ENCODE data around the gene CDH1. TPM values are rescaled to one million over a fixed set of nuclear protein-coding genes. Genes with fewer than 3 reads are reported as not detected.

Gene CDH1
- polyA plus RNA-seq, 1 of the 3 experiments (the other 2 are of a cell fraction): not detected

DNA sequence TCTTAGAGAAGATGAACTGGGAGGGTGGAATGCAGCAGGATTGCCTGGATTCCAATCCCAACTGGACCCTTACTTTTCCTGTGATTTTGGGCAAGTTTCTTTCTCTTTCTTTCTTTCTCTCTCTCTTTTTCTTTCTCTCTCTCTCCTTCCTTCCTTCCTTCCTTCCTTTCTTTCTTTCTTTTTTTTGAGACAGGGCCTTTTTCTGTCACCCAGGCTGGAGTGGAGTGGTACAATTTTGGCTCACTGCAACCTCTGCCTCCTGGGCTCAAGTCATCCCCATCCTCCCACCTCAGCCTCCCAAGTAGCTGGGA is 20.5 kb downstream of the CDH1 start:
- TF ChIP-seq, protein P1, sequence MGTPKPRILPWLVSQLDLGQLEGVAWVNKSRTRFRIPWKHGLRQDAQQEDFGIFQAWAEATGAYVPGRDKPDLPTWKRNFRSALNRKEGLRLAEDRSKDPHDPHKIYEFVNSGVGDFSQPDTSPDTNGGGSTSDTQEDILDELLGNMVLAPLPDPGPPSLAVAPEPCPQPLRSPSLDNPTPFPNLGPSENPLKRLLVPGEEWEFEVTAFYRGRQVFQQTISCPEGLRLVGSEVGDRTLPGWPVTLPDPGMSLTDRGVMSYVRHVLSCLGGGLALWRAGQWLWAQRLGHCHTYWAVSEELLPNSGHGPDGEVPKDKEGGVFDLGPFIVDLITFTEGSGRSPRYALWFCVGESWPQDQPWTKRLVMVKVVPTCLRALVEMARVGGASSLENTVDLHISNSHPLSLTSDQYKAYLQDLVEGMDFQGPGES (IDR thresholded peaks at IDR 0.05; ENCODE audit: low read depth, low read length): no peak
- TF ChIP-seq ELF1 (IDR thresholded peaks at IDR 0.05): no peak
- TF ChIP-seq TAF1 (IDR thresholded peaks at IDR 0.05; ENCODE audit: borderline replicate concordance, low read depth, low read length): no peak
- TF ChIP-seq EP300 (IDR thresholded peaks at IDR 0.05; ENCODE audit: borderline replicate concordance in 1 of 2, low read depth in 1 of 2, low read length in 1 of 2): no peak
- TF ChIP-seq MXI1 (IDR thresholded peaks at IDR 0.05; ENCODE audit: low read depth, low read length): no peak
- TF ChIP-seq RXRA (IDR thresholded peaks at IDR 0.05; ENCODE audit: borderline replicate concordance, low read depth): no peak
- TF ChIP-seq SMC3 (IDR thresholded peaks at IDR 0.05; ENCODE audit: low read depth, low read length): no peak
- no peak for TF ChIP-seq GATA2 (CRISPR knock-in tag; IDR thresholded peaks at IDR 0.05)
- H3K4me3 ChIP-seq (ENCODE audit: low read depth in 2 of 2, low read length in 1 of 2): no peak overlapping the region
- H3K4me2 ChIP-seq: no peak overlapping the region
- no peaks in the 10 kb centered on the region for H3K9me2 ChIP-seq
- DNase-seq: no peak
- H3K27ac ChIP-seq (ENCODE audit: low read depth in 2 of 2, low read length in 1 of 2): no peak overlapping the region
- H3K79me2 ChIP-seq (ENCODE audit: insufficient read depth): no peaks in the 10 kb centered on the region
- H4K20me1 ChIP-seq (ENCODE audit: insufficient read depth): no peaks in the 10 kb centered on the region
- H3K9me3 ChIP-seq: no peaks in the 10 kb centered on the region
- H2AFZ ChIP-seq (ENCODE audit: low read depth): no peak overlapping the region
- no peak overlapping the region for H3K9ac ChIP-seq
- H3F3A ChIP-seq (replicated peaks; ENCODE audit: insufficient read depth): no peaks in the 10 kb centered on the region
- H3K36me3 ChIP-seq (replicated peaks in 1 of 2; ENCODE audit: control insufficient read depth in 1 of 2, insufficient read depth in 2 of 2, low read length in 1 of 2): no peaks in the 10 kb centered on the region
- H3K27me3 ChIP-seq (ENCODE audit: insufficient read depth): no peaks in the 10 kb centered on the region
- ChIA-PET POLR2A (no interaction called here), CTCF (interaction anchor here (0.6 kb wide), 1 partner anchor 11 kb away, joined by 4 read pairs; no protein-coding TSS in a partner anchor)
- no peaks in the 10 kb centered on the region for H3K4me1 ChIP-seq (ENCODE audit: control insufficient read depth in 1 of 2, insufficient read depth in 2 of 2, low read depth in 1 of 2, low read length in 1 of 2)

DNA sequence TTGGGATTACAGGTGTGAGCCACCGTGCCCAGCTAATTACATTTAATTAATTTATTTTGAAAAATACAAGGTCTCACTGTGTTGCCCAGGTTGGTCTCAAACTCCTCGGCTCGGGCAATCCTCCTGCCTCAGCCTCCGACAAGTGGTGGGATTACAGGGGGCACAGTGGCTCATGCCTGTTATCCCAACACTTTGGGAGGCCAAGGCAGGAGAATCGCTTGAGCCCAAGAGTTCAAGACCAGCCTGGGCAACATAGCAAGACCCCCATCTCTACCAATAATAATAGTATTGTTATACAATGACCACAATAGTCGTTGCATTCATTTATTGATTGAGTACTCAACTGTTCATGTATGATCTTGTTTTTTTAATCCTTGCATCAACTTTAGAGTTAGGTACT is 22.0 kb downstream of the CDH1 start:
- Histone ChIP-seq H3K9me2 (no peaks in the 10 kb centered on the region), H3K9ac (no peak overlapping the region)

DNA sequence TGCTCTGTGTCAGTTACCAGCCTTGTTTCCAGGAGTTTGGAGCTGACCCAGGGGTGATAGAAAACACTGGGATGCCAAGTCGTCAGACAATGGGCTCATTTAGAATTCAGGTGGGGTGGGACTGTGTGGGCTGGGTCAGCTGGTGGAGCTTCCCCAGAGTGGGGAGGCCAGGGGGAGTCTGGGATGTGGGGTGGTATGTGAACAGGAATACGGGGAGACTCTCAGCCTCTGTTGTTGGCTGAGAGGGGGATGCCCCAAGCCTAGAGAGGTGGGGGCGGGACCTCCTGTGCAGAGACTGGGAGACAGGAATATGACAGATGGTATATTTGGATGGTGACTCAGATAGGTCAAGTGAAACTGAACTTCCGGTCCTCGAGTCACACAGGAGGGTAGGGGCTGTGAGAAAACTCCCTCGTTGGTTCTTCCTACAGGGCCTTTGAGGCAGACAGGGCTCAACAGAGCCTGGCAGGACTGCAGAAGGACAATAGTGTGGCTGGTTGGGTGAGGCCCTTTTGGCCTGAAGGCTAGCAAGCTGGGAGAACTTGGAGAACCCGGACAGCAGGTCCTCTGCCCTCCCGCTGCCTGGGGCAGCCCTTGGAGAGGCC is 23.7 kb downstream of the CDH1 start:
- Histone ChIP-seq H3K27ac (ENCODE audit: low read depth in 2 of 2, low read length in 1 of 2) (no peak overlapping the region), H3K9me3 (no peaks in the 10 kb centered on the region), H3K4me1 (ENCODE audit: control insufficient read depth in 1 of 2, insufficient read depth in 2 of 2, low read depth in 1 of 2, low read length in 1 of 2) (no peaks in the 10 kb centered on the region), H3K79me2 (ENCODE audit: insufficient read depth) (no peaks in the 10 kb centered on the region), H3F3A (replicated peaks; ENCODE audit: insufficient read depth) (no peaks in the 10 kb centered on the region), H3K9me2 (no peaks in the 10 kb centered on the region), H3K9ac (no peak overlapping the region), H3K4me2 (no peak overlapping the region), H3K4me3 (ENCODE audit: low read depth in 2 of 2, low read length in 1 of 2) (no peak overlapping the region), H3K36me3 (replicated peaks in 1 of 2; ENCODE audit: control insufficient read depth in 1 of 2, insufficient read depth in 2 of 2, low read length in 1 of 2) (no peaks in the 10 kb centered on the region), H4K20me1 (ENCODE audit: insufficient read depth) (no peaks in the 10 kb centered on the region), H2AFZ (ENCODE audit: low read depth) (no peak overlapping the region), H3K27me3 (ENCODE audit: insufficient read depth) (no peaks in the 10 kb centered on the region)
- TF ChIP-seq, protein P2, sequence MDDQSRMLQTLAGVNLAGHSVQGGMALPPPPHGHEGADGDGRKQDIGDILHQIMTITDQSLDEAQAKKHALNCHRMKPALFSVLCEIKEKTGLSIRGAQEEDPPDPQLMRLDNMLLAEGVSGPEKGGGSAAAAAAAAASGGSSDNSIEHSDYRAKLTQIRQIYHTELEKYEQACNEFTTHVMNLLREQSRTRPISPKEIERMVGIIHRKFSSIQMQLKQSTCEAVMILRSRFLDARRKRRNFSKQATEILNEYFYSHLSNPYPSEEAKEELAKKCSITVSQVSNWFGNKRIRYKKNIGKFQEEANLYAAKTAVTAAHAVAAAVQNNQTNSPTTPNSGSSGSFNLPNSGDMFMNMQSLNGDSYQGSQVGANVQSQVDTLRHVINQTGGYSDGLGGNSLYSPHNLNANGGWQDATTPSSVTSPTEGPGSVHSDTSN (IDR thresholded peaks at IDR 0.05): peak; percentile 24; the same call in 1 of the 2 replicates
- TF ChIP-seq GATA2 (CRISPR knock-in tag; IDR thresholded peaks at IDR 0.05): no peak
- ChIA-PET POLR2A (no interaction called here), CTCF (interaction anchor here (1.1 kb wide), 1 partner anchor 170 kb away, joined by 3 read pairs; no protein-coding TSS in a partner anchor)
- WGBS (ENCODE audit: low lambda C conversion rate): 31% methylated on average over 6 of the region's 8 CpGs
- DNase-seq: no peak

More for the DNA sequence above, 22.0 kb downstream of the CDH1 start:
- H4K20me1 ChIP-seq (ENCODE audit: insufficient read depth): no peaks in the 10 kb centered on the region
- CTCF ChIA-PET: no interaction called here
- 72% methylated on average over 6 of the region's 6 CpGs for WGBS (ENCODE audit: low lambda C conversion rate)
- no peak overlapping the region for H2AFZ ChIP-seq (ENCODE audit: low read depth)
- no peaks in the 10 kb centered on the region for H3K36me3 ChIP-seq (replicated peaks in 1 of 2; ENCODE audit: control insufficient read depth in 1 of 2, insufficient read depth in 2 of 2, low read length in 1 of 2)
- H3F3A ChIP-seq (replicated peaks; ENCODE audit: insufficient read depth): no peaks in the 10 kb centered on the region
- no peaks in the 10 kb centered on the region for H3K4me1 ChIP-seq (ENCODE audit: control insufficient read depth in 1 of 2, insufficient read depth in 2 of 2, low read depth in 1 of 2, low read length in 1 of 2)
- POLR2A ChIA-PET: no interaction called here
- no peak for DNase-seq
- no peaks in the 10 kb centered on the region for H3K27me3 ChIP-seq (ENCODE audit: insufficient read depth)
- no peak overlapping the region for H3K4me2 ChIP-seq
- no peak for TF ChIP-seq FOXJ3 (CRISPR knock-in tag; IDR thresholded peaks at IDR 0.05)
- no peak for TF ChIP-seq JUND (IDR thresholded peaks at IDR 0.05)
- no peak for TF ChIP-seq RFX5 (IDR thresholded peaks at IDR 0.05; ENCODE audit: low read length)
- no peak for TF ChIP-seq RCOR1 (IDR thresholded peaks at IDR 0.05; ENCODE audit: low read length)
- H3K4me3 ChIP-seq (ENCODE audit: low read depth in 2 of 2, low read length in 1 of 2): no peak overlapping the region
- no peak overlapping the region for H3K27ac ChIP-seq (ENCODE audit: low read depth in 2 of 2, low read length in 1 of 2)
- no peaks in the 10 kb centered on the region for H3K79me2 ChIP-seq (ENCODE audit: insufficient read depth)
- H3K9me3 ChIP-seq: no peaks in the 10 kb centered on the region

Measured in SK-N-SH (cell line).